ENCODE results near the gene TFEC.
"Not testable (repeated sequence)": the region's sequence is repeated elsewhere in the genome, so short reads cannot be mapped to it uniquely, and the experiment has no call there.

Gene TFEC, protein sequence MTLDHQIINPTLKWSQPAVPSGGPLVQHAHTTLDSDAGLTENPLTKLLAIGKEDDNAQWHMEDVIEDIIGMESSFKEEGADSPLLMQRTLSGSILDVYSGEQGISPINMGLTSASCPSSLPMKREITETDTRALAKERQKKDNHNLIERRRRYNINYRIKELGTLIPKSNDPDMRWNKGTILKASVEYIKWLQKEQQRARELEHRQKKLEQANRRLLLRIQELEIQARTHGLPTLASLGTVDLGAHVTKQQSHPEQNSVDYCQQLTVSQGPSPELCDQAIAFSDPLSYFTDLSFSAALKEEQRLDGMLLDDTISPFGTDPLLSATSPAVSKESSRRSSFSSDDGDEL

DNA sequence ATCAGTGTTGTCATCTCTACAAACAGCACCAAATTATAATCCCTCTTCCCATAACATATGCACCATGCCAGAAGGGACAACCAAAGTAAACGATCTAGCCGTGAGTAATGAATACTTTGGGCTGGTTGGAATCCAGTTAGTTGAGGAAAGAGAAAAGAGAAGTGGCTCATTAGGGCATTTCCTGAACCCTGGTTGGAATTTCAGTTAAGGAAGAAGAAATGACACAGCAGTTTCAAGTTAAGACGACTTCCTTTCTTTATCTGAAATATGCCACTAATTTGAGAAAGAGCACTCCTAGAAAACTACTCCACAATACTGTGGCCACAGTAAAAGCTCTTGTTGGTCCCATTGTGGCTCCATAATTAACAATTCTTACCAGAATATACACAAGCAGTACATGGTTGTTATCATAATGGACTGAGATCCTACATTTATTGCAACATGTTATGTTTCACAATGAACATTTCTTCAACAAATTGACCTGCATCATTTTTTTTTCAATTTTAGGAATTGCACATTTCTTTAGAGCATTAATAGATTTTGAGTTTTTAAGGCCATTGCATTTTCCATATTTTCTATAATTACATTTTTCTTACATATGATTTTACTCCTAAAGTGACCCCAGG is at the start of gene TFEC:
Gene TFEC, minus strand, starts transcription at position 113 of the 626 bp plus-strand sequence. CDS start 46,322 bp downstream, outside the sequence.
- no peak within 1 kb of the TSS for H3K4me3 ChIP-seq (ENCODE audit: low read depth, low read length)

GRCh38 chr7:116075351-116076145 is 45.0 kb upstream of the TFEC start:
- no peak overlapping the region for H3K4me3 ChIP-seq (ENCODE audit: low read depth, low read length)

DNA sequence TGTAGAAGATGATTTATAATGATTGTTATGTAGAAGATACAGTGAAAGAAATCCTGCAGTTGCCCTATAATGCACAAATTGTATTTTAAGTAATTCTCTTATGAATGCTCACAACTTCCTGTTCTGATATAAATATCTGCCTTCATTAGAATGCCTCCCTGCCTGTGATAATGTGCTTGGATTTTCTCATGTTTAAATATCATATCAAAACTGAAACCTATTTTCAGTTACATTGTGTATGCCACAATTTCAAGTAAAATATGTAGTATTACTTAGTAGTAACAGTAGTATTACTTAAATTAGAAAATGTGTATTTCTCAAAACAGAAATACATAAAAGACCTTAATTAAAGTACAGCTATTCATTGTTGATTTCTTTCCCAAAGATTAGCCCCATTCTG is 41.1 kb upstream of the TFEC start:
- H3K4me3 ChIP-seq (ENCODE audit: low read depth, low read length) = no peak overlapping the region

DNA sequence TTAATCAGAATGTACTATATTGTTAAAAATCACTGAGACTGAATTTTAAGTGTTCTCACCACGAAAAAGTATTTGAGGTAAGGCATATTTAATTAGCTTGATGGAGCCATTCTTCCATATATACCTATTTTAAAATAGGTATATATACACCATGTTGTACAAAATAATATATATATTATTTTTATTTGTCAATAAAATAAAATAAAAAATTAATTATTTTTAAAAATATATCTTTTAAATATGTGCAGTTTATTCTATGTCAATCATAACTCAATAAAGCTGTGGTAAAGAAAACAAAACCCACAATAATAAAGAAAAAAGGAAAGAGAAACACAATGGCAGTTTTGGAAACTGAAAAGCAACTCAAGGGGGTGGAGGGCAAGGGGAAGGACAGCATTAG is 33.6 kb upstream of the TFEC start:
- no peak overlapping the region for H3K4me3 ChIP-seq (ENCODE audit: low read depth, low read length)

DNA sequence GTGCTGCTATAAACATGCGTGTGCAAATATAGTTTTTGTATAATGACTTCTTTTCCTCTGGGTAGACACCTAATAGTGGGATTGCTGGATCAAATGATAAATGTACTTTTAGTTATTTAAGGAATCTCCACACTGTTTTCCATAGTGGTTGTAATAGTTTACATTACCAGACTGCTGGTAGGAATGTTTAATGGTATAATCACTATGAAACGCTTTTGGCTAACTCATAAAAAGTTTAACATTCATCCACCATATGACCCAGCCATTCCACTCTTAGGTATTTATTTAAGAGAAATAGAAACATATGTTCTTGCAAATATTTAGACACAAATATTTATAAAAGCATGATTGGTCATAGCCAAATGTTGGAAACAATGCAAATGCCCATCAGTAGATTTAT is 32.1 kb upstream of the TFEC start:
- no peak overlapping the region for H3K4me3 ChIP-seq (ENCODE audit: low read depth, low read length)

GRCh38 chr7:116052006-116052405 is 21.4 kb upstream of the TFEC start:
- H3K4me3 ChIP-seq (ENCODE audit: low read depth, low read length) = no peak overlapping the region

- not testable (repeated sequence) for H3K4me3 ChIP-seq (ENCODE audit: low read depth, low read length)
Measured at GRCh38 chr7:116047261-116047660, 16.7 kb upstream of the TFEC start.

DNA sequence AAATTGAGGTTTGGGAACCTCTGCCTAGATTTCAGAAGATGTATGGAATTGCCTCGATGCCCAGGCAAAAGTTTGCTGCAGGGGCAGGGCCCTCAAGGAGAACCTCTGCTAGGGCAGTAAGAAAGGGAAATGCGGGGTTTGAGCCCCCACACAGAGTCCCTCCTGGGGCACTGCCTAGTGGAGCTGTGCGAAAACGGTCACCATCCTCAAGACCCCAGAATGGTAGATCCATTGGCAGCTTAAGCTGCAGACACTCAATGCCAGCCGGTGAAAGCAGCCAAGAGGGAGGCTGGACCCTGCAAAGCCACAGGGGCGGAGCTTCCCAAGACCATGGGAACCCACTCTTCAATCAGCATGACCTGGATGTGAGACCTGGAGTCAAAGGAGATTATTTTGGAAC is 15.0 kb upstream of the TFEC start:
- no peak overlapping the region for H3K4me3 ChIP-seq (ENCODE audit: low read depth, low read length)

- H3K4me3 ChIP-seq (ENCODE audit: low read depth, low read length) = no peak overlapping the region
Measured at GRCh38 chr7:116041615-116042014, 11.1 kb upstream of the TFEC start.

DNA sequence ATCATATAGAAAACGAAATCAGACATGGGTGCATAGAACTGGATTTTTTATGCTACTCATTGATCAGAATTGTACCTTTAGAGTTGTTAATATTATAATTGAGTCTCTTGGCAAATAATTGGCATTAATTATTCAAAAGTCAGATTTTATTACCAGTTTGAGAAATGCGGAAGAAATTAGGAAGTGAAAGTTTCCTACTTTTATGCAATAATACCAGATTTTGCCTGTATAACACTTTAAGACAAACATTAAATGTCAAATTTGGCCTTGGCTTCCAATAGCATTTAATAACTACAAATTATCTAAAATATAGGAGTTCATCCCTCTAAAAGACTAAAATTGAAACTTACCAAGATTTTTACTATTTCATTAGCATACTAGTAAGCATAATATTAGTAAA is 6.8 kb upstream of the TFEC start:
- H3K4me3 ChIP-seq (ENCODE audit: low read depth, low read length) = no peak overlapping the region

DNA sequence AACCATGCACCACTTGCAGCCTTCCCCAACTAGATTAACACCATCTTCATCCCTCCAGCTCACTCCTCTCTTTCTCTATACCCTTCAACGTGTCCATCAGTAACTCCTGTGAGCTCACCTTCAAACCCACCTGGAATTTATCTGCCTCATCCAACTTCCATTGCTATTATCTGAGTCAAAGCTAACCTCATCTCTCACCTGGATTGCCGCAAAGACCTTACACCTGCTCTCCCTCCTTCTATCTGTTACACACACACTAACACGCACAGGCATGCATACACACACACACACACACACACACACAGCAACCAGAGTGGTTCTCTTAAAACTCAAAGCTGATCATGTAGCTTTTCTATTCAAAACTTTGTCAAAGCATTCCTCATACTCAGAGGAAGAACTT is 3.8 kb upstream of the TFEC start:
- no peak overlapping the region for H3K4me3 ChIP-seq (ENCODE audit: low read depth, low read length)

DNA sequence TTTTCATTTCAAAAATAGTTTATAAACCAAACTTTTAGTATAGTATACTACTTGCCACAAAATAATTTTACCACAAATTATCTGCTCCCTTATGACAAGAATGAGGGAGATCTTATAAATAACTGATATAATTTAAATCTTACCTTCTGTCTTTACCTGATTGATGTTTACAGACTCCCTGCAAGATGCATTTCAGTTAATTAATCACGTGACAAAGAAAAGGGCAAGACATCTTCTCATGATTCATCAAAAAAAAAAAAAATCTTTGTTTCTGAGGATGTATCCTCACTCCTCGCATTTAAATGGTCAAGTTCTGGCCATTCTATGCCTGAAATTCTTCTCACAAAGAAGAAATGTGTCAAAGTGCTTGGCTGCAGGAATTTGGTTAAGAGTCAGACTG is 2.3 kb upstream of the TFEC start:
- H3K4me3 ChIP-seq (ENCODE audit: low read depth, low read length) = no peak overlapping the region

GRCh38 chr7:116028787-116029186 is 1.8 kb downstream of the TFEC start:
- H3K4me3 ChIP-seq (ENCODE audit: low read depth, low read length) = no peak overlapping the region

DNA sequence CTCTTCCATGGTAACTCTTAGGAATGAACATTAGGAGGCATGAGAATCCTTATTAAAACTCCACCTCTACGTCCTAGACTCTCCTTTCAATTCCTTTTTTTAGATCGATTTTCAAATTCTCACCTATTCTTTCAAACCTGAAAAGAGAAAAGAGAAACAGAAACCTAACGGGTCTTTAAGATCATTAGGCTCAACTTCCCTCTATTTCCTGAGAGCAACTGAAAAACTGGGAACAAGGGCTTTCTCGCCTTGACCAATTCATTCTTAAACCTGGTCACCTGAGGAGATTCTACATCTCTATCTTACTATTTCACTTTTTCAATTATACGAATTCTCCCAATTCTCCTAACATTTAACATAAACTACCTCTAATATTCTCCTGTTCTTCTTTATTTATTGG is 2.8 kb downstream of the TFEC start:
- no peak overlapping the region for H3K4me3 ChIP-seq (ENCODE audit: low read depth, low read length)

DNA sequence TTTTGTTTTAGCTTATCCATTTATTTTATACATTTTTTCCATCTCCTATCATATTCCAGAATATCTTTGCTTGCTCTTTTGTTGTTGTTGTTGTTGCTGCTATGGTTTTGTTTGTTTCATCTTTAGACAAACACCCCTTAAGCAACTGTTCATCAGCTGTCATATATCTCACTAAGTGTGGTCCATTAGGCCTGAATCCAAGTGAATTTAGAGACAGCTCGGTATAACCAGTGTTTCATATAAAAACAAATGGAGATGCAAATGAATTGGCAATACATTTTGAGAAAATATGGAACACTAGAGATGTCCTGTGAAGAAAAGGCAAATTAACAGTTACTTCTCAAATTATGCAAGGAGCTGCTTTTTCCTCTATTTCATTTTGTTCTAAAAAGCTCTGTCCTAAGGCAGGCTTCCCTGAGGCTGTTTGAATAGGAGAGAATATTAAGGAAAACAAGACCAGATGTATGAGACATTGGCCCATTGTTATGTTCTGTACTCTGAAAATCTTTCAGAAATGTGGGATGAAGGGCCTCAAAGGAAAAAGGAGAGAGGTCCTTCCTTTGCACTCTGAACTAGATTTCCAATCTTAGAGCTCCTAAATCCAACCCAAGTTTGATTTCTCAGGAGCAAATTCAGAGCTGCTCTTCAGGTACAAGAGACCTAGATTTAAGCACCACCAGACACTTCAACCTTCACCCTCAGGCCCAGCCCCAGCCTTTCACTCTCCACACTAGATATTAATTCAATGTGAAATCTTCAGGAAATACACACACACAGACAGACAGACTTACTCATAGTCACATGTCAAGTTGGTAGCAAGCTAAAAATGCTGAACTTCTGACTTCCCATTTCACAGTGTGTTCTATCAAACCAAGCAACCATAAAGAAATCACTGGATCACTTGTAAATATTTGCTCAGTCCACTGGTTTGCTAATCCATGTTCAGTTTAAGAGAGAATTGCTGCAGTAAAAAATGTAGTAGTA is 5.4 kb downstream of the TFEC start:
- H3K4me3 ChIP-seq (ENCODE audit: low read depth, low read length) = no peak overlapping the region

GRCh38 chr7:116021237-116021636 is 9.3 kb downstream of the TFEC start:
- no peak overlapping the region for H3K4me3 ChIP-seq (ENCODE audit: low read depth, low read length)

DNA sequence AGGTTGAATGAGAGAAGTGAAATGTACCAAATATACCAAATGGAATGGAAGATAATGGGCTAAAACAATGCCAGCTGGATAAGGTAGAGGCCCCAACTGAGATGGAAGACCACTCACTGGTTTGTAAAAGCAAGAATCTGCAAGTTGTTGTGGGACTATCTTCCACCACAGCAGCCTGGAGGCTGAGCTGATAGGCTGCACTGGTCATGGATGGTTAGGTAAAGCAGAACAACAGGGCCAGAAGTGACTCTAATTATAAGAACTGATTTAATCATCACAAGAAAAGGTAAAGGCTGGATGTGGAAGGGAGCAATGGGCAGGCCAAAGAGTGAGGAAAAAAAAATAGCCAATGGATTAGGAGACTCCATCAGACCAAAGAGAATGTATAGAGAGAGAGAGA is 11.8 kb downstream of the TFEC start:
- no peak overlapping the region for H3K4me3 ChIP-seq (ENCODE audit: low read depth, low read length)

GRCh38 chr7:116013675-116014074 is 16.9 kb downstream of the TFEC start:
- no peak overlapping the region for H3K4me3 ChIP-seq (ENCODE audit: low read depth, low read length)

GRCh38 chr7:116011584-116011983 is 19.0 kb downstream of the TFEC start:
- H3K4me3 ChIP-seq (ENCODE audit: low read depth, low read length) = no peak overlapping the region

DNA sequence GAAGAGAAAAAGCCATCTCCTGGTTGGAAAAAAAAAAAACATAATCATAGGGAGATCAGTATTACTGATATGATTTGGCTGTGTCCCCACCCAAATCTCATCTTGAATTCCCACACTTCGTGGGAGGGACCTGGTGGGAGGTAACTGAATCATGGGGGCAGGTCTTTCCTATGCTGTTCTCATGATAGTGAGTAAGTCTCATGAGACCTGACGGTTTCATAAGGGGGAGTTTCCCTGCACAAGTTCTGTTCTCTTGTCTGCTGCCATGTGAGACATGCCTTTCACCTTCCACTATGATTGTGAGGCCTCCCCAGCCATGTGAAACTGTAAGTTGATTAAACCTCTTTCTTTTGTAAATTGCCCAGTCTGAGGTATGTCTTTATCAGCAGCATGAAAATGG is 25.8 kb downstream of the TFEC start:
- H3K4me3 ChIP-seq (ENCODE audit: low read depth, low read length) = not testable (repeated sequence)

- H3K4me3 ChIP-seq (ENCODE audit: low read depth, low read length) = no peak overlapping the region
Measured at GRCh38 chr7:115997221-115997620, 33.3 kb downstream of the TFEC start.
